Esophagus squamous epithelium (tissue), 4 donors: ENCODE measurements around the gene ISYNA1.

Experiments used
- POLR2A ChIP-seq, 4 donors: fragments of 450-650 bp; IDR thresholded peaks; one replicate each; pipeline ENCODE4 v1.6.1; 2017; ENCODE audit warnings: antibody characterized with exemption in 4 of 4, mild to moderate bottlenecking in 4 of 4, moderate library complexity in 3 of 4
- TF ChIP-seq, protein P1 (sequence below), 6 experiments: fragments of 450-650 bp in 4 of 6; fragments of 200-600 bp in 2 of 6; sonication (generic) in 2 of 6; IDR thresholded peaks; one replicate each; pipeline ENCODE4 v1.5.1; 2016 to 2019; ENCODE audit warnings: antibody characterized with exemption in 6 of 6, mild to moderate bottlenecking in 4 of 6, moderate library complexity in 4 of 6

DNA sequence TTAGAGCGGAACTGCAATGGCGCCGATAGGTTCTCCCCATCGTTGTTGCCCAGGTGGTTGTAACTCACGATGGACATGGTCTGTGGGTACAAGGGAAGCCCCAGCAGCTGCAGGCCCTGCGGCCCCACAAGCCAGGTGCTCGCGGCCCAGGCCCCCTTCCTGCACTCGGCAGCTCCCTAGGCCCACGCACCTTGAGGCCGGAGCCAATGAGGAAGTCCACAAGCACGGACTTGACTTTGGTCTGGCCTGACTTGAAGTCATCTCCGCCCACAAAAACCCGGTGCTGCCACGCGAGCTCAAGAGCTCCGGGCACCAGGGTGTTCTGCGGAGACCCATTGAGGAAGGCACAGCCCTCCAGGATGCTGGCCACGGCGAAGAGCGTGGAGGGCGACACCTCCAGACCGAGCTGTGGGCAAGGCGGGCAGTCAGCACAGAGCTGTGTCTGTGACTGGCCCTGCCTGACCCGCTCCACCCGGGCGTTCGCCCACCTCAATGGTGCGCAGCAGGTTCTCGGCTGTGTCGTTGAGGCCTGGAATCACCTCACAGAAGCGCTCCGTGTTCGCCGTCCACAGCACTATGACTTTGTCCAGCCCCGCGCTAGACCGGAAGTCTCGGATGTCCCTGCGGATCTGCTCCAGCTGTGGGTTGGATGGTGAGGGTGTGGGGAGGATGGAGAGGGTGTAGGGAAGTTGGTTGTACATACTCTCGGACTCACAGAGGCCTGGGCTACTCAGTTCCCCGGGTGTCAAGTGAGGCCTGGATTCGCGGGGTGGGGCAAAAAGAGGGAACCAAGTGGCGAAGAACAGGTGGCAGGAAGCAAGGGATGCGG is 1.9 kb downstream of the ISYNA1 start:
- no peak for TF ChIP-seq POLR2A (IDR thresholded peaks at IDR 0.05)
- TF ChIP-seq, protein P1, sequence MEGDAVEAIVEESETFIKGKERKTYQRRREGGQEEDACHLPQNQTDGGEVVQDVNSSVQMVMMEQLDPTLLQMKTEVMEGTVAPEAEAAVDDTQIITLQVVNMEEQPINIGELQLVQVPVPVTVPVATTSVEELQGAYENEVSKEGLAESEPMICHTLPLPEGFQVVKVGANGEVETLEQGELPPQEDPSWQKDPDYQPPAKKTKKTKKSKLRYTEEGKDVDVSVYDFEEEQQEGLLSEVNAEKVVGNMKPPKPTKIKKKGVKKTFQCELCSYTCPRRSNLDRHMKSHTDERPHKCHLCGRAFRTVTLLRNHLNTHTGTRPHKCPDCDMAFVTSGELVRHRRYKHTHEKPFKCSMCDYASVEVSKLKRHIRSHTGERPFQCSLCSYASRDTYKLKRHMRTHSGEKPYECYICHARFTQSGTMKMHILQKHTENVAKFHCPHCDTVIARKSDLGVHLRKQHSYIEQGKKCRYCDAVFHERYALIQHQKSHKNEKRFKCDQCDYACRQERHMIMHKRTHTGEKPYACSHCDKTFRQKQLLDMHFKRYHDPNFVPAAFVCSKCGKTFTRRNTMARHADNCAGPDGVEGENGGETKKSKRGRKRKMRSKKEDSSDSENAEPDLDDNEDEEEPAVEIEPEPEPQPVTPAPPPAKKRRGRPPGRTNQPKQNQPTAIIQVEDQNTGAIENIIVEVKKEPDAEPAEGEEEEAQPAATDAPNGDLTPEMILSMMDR (IDR thresholded peaks at IDR 0.05), result no peak
